Gastroesophageal sphincter (tissue), 3 donors: ENCODE measurements around the gene KCNK5.

Experiments used
- CTCF ChIP-seq, 4 experiments: fragments of 200-600 bp in 2 of 4; fragments of 450-650 bp in 2 of 4; sonication (generic) in 1 of 4; IDR thresholded peaks; one replicate each; pipeline ENCODE4 v1.5.1; 2017 to 2019; ENCODE audit warnings: antibody characterized with exemption in 4 of 4, mild to moderate bottlenecking in 2 of 4, moderate library complexity in 2 of 4
- EP300 ChIP-seq: sonication (generic); formaldehyde crosslinking; IDR thresholded peaks from one replicate; pipeline ENCODE4 v1.6.1; 2017; ENCODE audit warnings: antibody characterized with exemption, mild to moderate bottlenecking
- POLR2A ChIP-seq, 2 donors: fragments of 450-650 bp; IDR thresholded peaks; one replicate each; pipeline ENCODE4 v1.6.1; 2017; ENCODE audit warnings: antibody characterized with exemption in 2 of 2, mild to moderate bottlenecking in 2 of 2, moderate library complexity in 1 of 2

GRCh38 chr6:39256294-39256940, 27.1 kb upstream of the KCNK5 start:
- TF ChIP-seq CTCF (IDR thresholded peaks at IDR 0.05): no peak
- no peak for TF ChIP-seq EP300
- no peak for TF ChIP-seq POLR2A (IDR thresholded peaks at IDR 0.05)
